Mucosa of descending colon (tissue), 3 donors: ENCODE results near the gene ARSK. TPM values are rescaled to one million over a fixed set of nuclear protein-coding genes. Genes with fewer than 3 reads are reported as not detected.
"Not testable (repeated sequence)": the region's sequence is repeated elsewhere in the genome, so short reads cannot be mapped to it uniquely, and the experiment has no call there.

Source experiments
- ATAC-seq: fragments of 200-7000 bp; cut with Tn5 transposase; one replicate; pipeline ENCODE4 v1.9.1; 2020; ENCODE audit warnings: mild to moderate bottlenecking, moderate library complexity
- DNase-seq, 3 donors: peaks; one replicate each; pipeline ENCODE4 v3.0.0-alpha.2; 2020
- H3K36me3 ChIP-seq: fragments of 200-600 bp; one replicate; pipeline ENCODE4 v1.8.0; 2021; ENCODE audit warnings: low read depth, mild to moderate bottlenecking
- H3K4me1 ChIP-seq: fragments of 200-600 bp; one replicate; pipeline ENCODE4 v1.8.0; 2021; ENCODE audit warnings: low read depth, mild to moderate bottlenecking
- H3K4me3 ChIP-seq: fragments of 200-600 bp; one replicate; pipeline ENCODE4 v1.8.0; 2021; ENCODE audit warnings: mild to moderate bottlenecking
- H3K9me3 ChIP-seq: fragments of 200-600 bp; one replicate; pipeline ENCODE4 v1.8.0; 2021; ENCODE audit warnings: mild to moderate bottlenecking
- intact Hi-C, 2 donors: fragments of 100-400 bp; cut with DNase I in 1 of 2; cut with micrococcal nuclease in 1 of 2; formaldehyde crosslinking; loops; one replicate each; pipeline versions ENCODE4 v1.11.0 to v1.11.1; 2022; cut with DNase I, micrococcal nuclease
- total RNA-seq, 3 donors: library from RNA; stranded (reverse); fragmentation: NEBNext Ultra II Directional in 2 of 3; extraction: Animal tissue kit (Norgen Biotek cat#: 25700) in 2 of 3; gene quantifications; one replicate each; pipeline versions ENCODE4 v1.2.1 to v1.2.4, GENCODE V29; 2021 to 2023
- TF ChIP-seq, protein P1 (sequence below): fragments of 200-600 bp; IDR thresholded peaks from one replicate; pipeline ENCODE4 v1.8.0; 2022; ENCODE audit warnings: antibody characterized with exemption, mild to moderate bottlenecking
- donor health status: DM: no; HTN: no; CAD: no; lungs with moderate emphysema.
- donor health status: DM: no; HTN: no; CAD: no.
- donor health status: DM: no; HTN: yes; CAD: no.

ARSK gene
- total RNA-seq, 3 donors from 2014 or later = 1.7 to 6.0 (median 2.3) TPM

DNA sequence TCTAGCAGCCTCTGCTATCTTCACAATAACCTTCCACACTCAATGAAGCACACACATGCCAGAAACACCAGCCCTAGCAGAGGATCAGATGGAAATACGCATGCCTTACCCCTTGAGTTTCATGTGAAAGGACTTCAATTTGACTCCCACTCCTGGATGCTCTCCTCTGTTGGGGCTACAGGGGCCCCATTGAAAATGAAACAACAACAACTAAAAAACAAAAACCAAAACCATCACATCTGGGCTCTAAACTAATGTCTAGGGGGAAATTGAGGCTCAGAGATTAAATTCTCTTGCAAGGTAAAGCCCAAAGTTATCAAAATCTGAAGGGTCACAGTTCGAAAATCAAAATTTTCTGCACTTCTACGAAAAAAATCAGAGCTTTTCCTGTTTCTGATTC is 83.7 kb downstream of the ARSK start:
- DNase-seq = no peak
- no peak overlapping the region for H3K4me3 ChIP-seq
- intact Hi-C loops = no loop called here
- no peaks in the 10 kb centered on the region for H3K4me1 ChIP-seq
- no peaks in the 10 kb centered on the region for H3K36me3 ChIP-seq
- H3K9me3 ChIP-seq = no peaks in the 10 kb centered on the region
- TF ChIP-seq, protein P1, sequence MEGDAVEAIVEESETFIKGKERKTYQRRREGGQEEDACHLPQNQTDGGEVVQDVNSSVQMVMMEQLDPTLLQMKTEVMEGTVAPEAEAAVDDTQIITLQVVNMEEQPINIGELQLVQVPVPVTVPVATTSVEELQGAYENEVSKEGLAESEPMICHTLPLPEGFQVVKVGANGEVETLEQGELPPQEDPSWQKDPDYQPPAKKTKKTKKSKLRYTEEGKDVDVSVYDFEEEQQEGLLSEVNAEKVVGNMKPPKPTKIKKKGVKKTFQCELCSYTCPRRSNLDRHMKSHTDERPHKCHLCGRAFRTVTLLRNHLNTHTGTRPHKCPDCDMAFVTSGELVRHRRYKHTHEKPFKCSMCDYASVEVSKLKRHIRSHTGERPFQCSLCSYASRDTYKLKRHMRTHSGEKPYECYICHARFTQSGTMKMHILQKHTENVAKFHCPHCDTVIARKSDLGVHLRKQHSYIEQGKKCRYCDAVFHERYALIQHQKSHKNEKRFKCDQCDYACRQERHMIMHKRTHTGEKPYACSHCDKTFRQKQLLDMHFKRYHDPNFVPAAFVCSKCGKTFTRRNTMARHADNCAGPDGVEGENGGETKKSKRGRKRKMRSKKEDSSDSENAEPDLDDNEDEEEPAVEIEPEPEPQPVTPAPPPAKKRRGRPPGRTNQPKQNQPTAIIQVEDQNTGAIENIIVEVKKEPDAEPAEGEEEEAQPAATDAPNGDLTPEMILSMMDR = no peak
- no peak for ATAC-seq

DNA sequence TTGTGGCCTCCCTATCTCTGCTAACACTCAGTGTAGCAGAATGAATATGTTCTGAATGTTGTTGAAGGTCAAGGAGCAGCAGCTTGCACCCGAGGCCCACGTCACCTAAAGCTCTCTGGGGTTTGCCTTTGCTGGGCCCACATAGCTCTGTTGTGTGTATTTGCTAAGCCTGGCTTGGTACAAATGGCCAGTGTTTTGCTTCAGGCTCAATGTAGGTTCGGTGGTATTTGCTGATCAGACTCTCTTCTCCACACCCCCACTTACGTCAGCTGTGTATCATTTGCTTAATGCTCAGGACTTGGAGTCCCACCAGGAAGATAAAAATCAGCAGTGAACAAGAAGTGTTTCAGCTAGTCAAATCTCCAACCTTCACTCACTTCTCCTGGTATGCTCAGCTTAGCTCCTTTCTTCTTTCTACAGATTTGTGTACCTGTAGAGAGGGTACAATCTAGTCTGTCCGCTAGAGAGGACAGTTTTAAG is 86.9 kb downstream of the ARSK start:
- TF ChIP-seq, protein P1 = no peak
- H3K9me3 ChIP-seq = no peaks in the 10 kb centered on the region
- no peak for ATAC-seq
- intact Hi-C loops = loop anchor here in 1 of 2 donors (10.0 kb wide), 1 partner anchor 203 kb away; no protein-coding TSS in a partner anchor
- DNase-seq = no peak
- H3K4me3 ChIP-seq = no peak overlapping the region
- no peaks in the 10 kb centered on the region for H3K36me3 ChIP-seq
- peaks cover 8% of the 10 kb centered on the region for H3K4me1 ChIP-seq

DNA sequence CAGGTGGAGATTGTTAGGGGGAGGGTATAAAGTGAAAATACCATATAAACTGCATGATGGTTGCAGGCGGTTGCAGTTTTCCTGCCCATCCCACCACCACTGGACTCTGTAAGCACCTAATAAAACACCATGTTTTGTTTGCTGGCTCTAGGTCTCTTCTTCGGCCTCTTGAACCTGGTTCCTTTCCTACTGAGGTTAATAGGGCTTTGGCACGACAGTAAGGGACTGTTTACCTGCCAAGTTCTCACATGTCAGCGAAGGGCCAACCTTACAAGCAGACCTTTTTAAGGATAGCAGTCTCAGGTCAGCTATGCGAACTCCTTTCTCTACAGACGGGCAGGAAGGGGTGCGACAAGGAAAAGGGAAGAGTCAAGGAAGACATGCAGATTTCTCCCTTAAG is 88.3 kb downstream of the ARSK start:
- intact Hi-C loops = loop anchor here in 1 of 2 donors (10.0 kb wide), 1 partner anchor 202 kb away; no protein-coding TSS in a partner anchor
- Histone ChIP-seq H3K9me3 (no peaks in the 10 kb centered on the region), H3K36me3 (no peaks in the 10 kb centered on the region), H3K4me1 (peaks cover 18% of the 10 kb centered on the region), H3K4me3 (no peak overlapping the region)
- ATAC-seq (no peak), DNase-seq (no peak)
- TF ChIP-seq, protein P1 = no peak

DNA sequence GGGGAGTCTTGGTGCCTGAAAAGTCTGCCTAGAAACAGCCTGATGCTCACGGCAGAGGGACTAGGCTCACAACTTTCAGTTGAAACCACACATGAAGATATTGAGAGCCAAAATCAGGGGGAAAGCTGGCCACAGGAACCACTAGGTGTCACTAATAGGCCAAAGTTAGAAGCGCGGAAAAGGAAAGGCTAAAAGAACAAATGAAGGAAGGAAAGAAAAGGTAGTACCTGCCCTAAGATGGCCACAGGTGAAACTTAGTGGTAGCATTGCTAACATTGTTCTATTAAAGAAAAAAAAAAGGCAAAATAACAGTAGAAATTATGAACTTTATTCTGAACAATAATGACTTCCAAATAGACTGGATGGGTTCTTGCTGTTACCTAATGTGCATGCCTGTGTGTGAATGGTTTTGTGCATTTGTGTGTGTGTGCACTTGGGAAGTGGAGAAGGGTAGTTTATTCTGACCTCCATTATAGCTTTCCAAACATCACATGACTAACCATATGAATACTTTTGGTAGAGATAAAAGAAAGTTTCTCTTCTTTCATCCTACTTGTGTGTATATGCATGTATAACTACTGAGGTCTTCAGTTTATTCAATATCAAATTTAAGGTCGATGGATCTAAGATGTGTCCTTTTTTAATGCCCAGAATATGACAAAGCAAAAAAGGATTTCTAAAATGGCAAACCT is 89.6 kb downstream of the ARSK start:
- peaks cover 20% of the 10 kb centered on the region for H3K4me1 ChIP-seq
- ATAC-seq (no peak), DNase-seq (peak in 1 of 3 donors; percentile 73)
- H3K9me3 ChIP-seq = no peaks in the 10 kb centered on the region
- TF ChIP-seq, protein P1 = peak; percentile 53
- intact Hi-C loops = loop anchor here (5.0 to 10.0 kb wide), 3 partner anchors 88 to 203 kb away; partner anchors contain the start of gene RHOBTB3 (in 1 of the 2)
- H3K36me3 ChIP-seq = no peaks in the 10 kb centered on the region
- H3K4me3 ChIP-seq = no peak overlapping the region

DNA sequence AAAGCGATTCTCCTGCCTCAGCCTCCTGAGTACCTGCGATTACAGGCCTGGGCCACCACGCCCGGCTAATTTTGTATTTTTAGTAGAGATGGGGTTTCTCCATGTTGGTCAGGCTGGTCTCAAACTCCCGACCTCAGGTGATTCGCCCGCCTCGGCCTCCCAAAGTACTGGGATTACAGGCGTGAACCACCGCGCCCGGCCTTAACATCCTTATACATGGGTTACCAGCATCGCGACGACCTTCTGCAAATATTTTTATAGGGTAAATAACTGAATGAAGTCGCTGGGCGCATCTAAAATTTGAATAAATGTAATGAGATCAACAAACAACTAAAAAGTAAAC is 91.3 kb downstream of the ARSK start:
- DNase-seq = not testable (repeated sequence)
- ATAC-seq = peak; percentile 0
- intact Hi-C loops = loop anchor here (5.0 to 10.0 kb wide), 3 partner anchors 86 to 201 kb away; partner anchors contain the start of gene RHOBTB3 (in 1 of the 2)

More for the DNA sequence above, 91.3 kb downstream of the ARSK start:
- H3K4me1 ChIP-seq = peaks cover 20% of the 10 kb centered on the region
- not testable (repeated sequence) for H3K4me3 ChIP-seq, H3K36me3 ChIP-seq, H3K9me3 ChIP-seq
